Small intestine (tissue), 7 donors: ENCODE results near the gene TEKT4. TPM values are rescaled to one million over a fixed set of nuclear protein-coding genes. Genes with fewer than 3 reads are reported as not detected.
"Not testable (repeated sequence)": the region's sequence is repeated elsewhere in the genome, so short reads cannot be mapped to it uniquely, and the experiment has no call there.

ENCODE experiments used
- DNase-seq, 2 donors: peaks; one replicate each; pipeline versions ENCODE4 v3.0.0 to v3.0.0-alpha.2; 2013
- FAIRE-seq: peaks from 2 replicates; lab custom pipeline; 2012; peaks lifted over from hg19 to GRCh38; lab: Jason Lieb, UNC
- H3K27ac ChIP-seq, 3 donors: one replicate each; pipeline ENCODE4 v1.5.1; 2013; ENCODE audit warnings: low read length in 2 of 3, mild to moderate bottlenecking in 2 of 3, control low read depth in 1 of 3, inconsistent platforms in 1 of 3, low read depth in 1 of 3, moderate library complexity in 1 of 3
- H3K27me3 ChIP-seq, 3 donors: one replicate each; pipeline ENCODE4 v1.6.1; 2013; ENCODE audit warnings: low read length in 3 of 3, inconsistent platforms in 1 of 3; ENCODE audit not compliant: control insufficient read depth in 3 of 3, insufficient read depth in 3 of 3
- H3K36me3 ChIP-seq, 3 donors: one replicate each; pipeline ENCODE4 v1.6.1; 2013; ENCODE audit warnings: low read length in 3 of 3, inconsistent platforms in 1 of 3, low read depth in 1 of 3, mild to moderate bottlenecking in 1 of 3, moderate library complexity in 1 of 3; ENCODE audit not compliant: control insufficient read depth in 3 of 3, insufficient read depth in 2 of 3
- H3K4me1 ChIP-seq, 3 donors: one replicate each; pipeline ENCODE4 v1.6.1; 2013; ENCODE audit warnings: low read length in 2 of 3, inconsistent platforms in 1 of 3, low read depth in 1 of 3, mild to moderate bottlenecking in 1 of 3, moderate library complexity in 1 of 3; ENCODE audit not compliant: control insufficient read depth in 3 of 3, insufficient read depth in 2 of 3
- H3K4me3 ChIP-seq, 3 donors: one replicate each; pipeline ENCODE4 v1.5.1; 2013; ENCODE audit warnings: low read length in 3 of 3, control low read depth in 1 of 3, inconsistent platforms in 1 of 3, low read depth in 1 of 3, mild to moderate bottlenecking in 1 of 3, moderate library complexity in 1 of 3
- H3K9me3 ChIP-seq, 2 donors: one replicate each; pipeline ENCODE4 v1.6.1; 2013; ENCODE audit warnings: low read depth in 1 of 2, low read length in 1 of 2; ENCODE audit not compliant: control insufficient read depth in 2 of 2, insufficient read depth in 1 of 2
- WGBS, 3 donors: extraction: QIAGEN DNeasy Blood & Tissue Kit; methylation state at CpG; one replicate each; pipeline ENCODE4 v1.1.7; 2013; 5-methylcytosine and 5-hydroxymethylcytosine counted together
- polyA plus RNA-seq, 4 donors: library from polyadenylated mRNA; stranded (reverse) in 3 of 4; unstranded in 1 of 4; fragments of 200-250 nt in 3 of 4; fragments of 120-200 nt in 1 of 4; gene quantifications; one replicate each; pipeline versions ENCODE4 v1.2.1 to v1.2.3, GENCODE V29; 2013
- donor health status: healthy with polysubstance abuse.
- donor health status: control.
- donor health status: control.
- donor health status: Bipolar disorder and iron deficiency.
- donor health status: healthy.

TEKT4 gene
- polyA plus RNA-seq, 4 donors: not detected

GRCh38 chr2:94881070-94881469 is 9.8 kb downstream of the TEKT4 start:
- Histone ChIP-seq H3K4me3 (no peak overlapping the region), H3K36me3 (no peaks in the 10 kb centered on the region), H3K9me3 (no peaks in the 10 kb centered on the region), H3K4me1 (no peaks in the 10 kb centered on the region), H3K27me3 (no peaks in the 10 kb centered on the region), H3K27ac (no peak overlapping the region)
- 69 to 79% (median 71%) methylated on average over 6 of the region's 6 CpGs for WGBS, 3 donors
- FAIRE-seq: no peak
- DNase-seq: no peak

DNA sequence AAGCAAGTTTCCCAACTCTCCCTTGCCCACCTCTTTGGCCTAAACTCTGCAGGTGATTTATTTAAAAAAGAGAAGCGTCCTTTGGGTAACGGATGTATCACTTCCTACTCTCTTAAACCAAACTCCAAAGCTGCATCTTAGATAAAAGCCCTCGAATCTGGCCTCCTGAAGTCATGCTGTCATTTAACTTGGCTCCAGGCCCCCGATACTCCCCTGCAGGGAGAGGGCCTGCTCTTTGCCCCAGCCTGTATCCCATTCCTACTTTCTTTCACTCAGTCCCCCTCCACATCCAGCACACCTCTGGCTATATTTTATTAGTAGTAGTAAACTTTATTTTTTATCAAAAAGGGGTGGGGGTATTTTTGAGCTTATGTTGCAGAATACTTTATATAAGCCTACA is 19.0 kb downstream of the TEKT4 start:
- 29 to 38% (median 31%) methylated on average over 4 of the region's 4 CpGs for WGBS, 3 donors
- Histone ChIP-seq H3K36me3 (no peaks in the 10 kb centered on the region), H3K27ac (no peak overlapping the region), H3K9me3 (no peaks in the 10 kb centered on the region), H3K4me3 (no peak overlapping the region), H3K4me1 (no peaks in the 10 kb centered on the region), H3K27me3 (peaks cover 0 to 2% (median 0%) of the 10 kb centered on the region in 3 donors)
- DNase-seq (no peak), FAIRE-seq (no peak)

DNA sequence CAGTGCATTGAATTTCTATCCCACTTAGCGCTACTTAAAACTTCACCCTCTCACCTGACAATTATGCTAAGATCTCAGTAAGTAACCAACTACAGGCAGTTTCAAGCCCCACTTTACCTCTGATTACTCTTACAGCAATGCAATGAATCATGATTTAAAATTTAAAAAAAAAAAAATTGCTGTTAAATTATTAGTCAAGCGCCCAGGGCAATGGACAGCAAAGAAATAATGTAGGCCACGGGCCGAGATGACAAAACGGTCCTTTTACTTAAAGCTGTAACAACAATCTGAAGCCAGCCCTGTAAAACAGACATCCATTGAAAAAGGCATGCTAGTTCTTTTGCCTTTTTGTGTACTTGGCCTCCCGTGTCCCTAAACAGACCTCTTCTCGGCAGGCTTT is 24.0 kb downstream of the TEKT4 start:
- H3K27ac ChIP-seq, H3K4me3 ChIP-seq, FAIRE-seq, H3K9me3 ChIP-seq, DNase-seq, H3K36me3 ChIP-seq, H3K27me3 ChIP-seq, H3K4me1 ChIP-seq: not testable (repeated sequence)
- 66 to 70% (median 67%) methylated on average over 7 of the region's 7 CpGs for WGBS, 3 donors

DNA sequence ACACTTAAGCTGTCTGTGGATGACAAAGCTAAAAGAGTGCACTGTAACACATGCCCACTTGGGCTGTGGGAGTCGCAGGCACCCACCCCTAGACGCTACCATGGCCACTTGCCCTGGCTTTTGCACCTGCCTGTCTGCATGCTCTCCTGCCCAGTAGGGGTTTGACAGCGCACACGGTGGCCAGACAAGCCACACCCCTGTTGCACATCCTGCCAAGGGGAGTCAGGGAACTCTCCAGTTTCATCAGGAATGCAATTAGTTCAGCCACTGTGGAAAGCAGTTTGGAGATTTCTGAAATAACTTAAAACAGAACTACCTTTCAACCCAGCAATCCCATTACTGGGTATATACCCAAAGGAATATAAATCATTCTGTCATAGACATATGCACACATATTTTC is 35.7 kb downstream of the TEKT4 start:
- not testable (repeated sequence) for H3K27ac ChIP-seq, DNase-seq, H3K9me3 ChIP-seq, H3K27me3 ChIP-seq, H3K36me3 ChIP-seq, H3K4me3 ChIP-seq, H3K4me1 ChIP-seq, FAIRE-seq
- WGBS, 3 donors: 72 to 77% (median 74%) methylated on average over 4 of the region's 4 CpGs

DNA sequence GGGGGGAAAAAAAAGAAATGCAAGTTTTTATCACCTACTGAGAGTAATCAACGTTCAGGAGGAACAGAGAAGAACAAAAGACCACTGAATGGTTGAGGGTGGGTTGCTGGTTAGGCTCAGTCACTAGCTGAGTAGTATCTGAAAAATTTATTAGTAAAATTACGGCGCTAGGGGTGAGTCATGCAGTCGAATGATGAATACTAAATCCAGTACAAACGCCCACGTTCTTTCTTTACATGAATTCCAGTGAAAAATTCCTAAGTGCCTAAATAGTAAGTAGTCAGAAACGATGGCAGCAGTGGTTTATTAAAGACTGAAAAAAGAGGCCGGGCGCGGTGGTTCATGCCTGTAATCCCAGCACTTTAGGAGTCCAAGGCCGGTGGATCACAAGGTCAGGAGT is 52.0 kb downstream of the TEKT4 start:
- WGBS, 3 donors: 67 to 78% (median 68%) methylated on average over 11 of the region's 11 CpGs
- no peaks in the 10 kb centered on the region for H3K9me3 ChIP-seq
- H3K36me3 ChIP-seq: no peaks in the 10 kb centered on the region
- peaks cover 0 to 1% (median 0%) of the 10 kb centered on the region in 3 donors for H3K27me3 ChIP-seq
- no peak overlapping the region for H3K4me3 ChIP-seq
- no peak overlapping the region for H3K27ac ChIP-seq
- DNase-seq (no peak), FAIRE-seq (no peak)
- H3K4me1 ChIP-seq: no peaks in the 10 kb centered on the region

- not testable (repeated sequence) for H3K9me3 ChIP-seq, H3K27ac ChIP-seq, H3K4me3 ChIP-seq, H3K27me3 ChIP-seq, FAIRE-seq, H3K4me1 ChIP-seq, DNase-seq, H3K36me3 ChIP-seq
- 25 to 35% (median 33%) methylated on average over 2 of the region's 2 CpGs for WGBS, 3 donors
These were observed 53.8 kb downstream of the TEKT4 start for GRCh38 chr2:94924999-94925398.

Other genes with a start within 250 kb of the TEKT4 start
- gene MAL, start 154.3 kb downstream of the TEKT4 start, polyA plus RNA-seq: 1 to 10 TPM in 3 of 4 donors, under 1 TPM in 1; 0.15 to 3.8 (median 1.6) TPM